Measurements from ENCODE around the gene KIF17.

DNA sequence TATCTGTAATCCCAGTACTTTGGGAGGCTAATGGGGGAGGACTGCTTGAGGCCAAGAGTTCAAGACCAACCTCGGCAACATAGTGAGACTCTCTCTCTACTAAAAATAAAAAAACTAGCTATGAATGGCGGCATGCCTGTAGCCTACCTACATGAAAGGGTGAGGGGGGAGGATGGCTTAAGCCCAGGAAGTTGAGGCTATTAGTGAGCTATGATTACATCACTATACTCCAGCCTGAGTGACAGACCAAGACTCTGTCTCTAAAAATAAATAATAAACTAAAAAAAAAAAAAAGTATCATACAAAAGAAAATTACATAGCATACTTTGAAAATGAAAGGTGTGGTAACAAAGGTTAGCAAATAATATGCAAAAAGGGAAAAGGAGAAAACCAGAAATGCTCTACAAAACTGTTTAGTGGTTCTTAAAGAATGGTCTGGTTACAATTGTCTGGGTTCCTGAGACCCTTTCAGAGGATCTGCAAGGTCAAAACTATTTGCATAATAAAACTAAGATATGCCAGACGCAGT is 33.7 kb upstream of the KIF17 start:
- TF ChIP-seq, protein P1, sequence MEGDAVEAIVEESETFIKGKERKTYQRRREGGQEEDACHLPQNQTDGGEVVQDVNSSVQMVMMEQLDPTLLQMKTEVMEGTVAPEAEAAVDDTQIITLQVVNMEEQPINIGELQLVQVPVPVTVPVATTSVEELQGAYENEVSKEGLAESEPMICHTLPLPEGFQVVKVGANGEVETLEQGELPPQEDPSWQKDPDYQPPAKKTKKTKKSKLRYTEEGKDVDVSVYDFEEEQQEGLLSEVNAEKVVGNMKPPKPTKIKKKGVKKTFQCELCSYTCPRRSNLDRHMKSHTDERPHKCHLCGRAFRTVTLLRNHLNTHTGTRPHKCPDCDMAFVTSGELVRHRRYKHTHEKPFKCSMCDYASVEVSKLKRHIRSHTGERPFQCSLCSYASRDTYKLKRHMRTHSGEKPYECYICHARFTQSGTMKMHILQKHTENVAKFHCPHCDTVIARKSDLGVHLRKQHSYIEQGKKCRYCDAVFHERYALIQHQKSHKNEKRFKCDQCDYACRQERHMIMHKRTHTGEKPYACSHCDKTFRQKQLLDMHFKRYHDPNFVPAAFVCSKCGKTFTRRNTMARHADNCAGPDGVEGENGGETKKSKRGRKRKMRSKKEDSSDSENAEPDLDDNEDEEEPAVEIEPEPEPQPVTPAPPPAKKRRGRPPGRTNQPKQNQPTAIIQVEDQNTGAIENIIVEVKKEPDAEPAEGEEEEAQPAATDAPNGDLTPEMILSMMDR (IDR thresholded peaks at IDR 0.05): no peak
- no peak for TF ChIP-seq POLR2A (IDR thresholded peaks at IDR 0.05)

Data from Peyer's patch (tissue), 4 donors.